Esophagus (tissue), 2 donors: ENCODE results near the gene MCAT. TPM values are rescaled to one million over a fixed set of nuclear protein-coding genes. Genes with fewer than 3 reads are reported as not detected.

Experiments
- H3K27ac ChIP-seq, 2 donors: one replicate each; pipeline ENCODE4 v1.5.1; 2013; ENCODE audit warnings: low read depth in 2 of 2, mild to moderate bottlenecking in 2 of 2, inconsistent platforms in 1 of 2, low read length in 1 of 2, moderate library complexity in 1 of 2
- H3K27me3 ChIP-seq, 2 donors: one replicate each; pipeline ENCODE4 v1.6.1; 2013; ENCODE audit warnings: low read length in 2 of 2, control low read depth in 1 of 2, mild to moderate bottlenecking in 1 of 2; ENCODE audit not compliant: insufficient read depth in 2 of 2, control insufficient read depth in 1 of 2
- H3K36me3 ChIP-seq, 2 donors: one replicate each; pipeline ENCODE4 v1.6.1; 2013; ENCODE audit warnings: low read length in 1 of 2; ENCODE audit not compliant: control insufficient read depth in 2 of 2, insufficient read depth in 2 of 2
- H3K4me1 ChIP-seq, 2 donors: one replicate each; pipeline ENCODE4 v1.6.1; 2013; ENCODE audit warnings: low read length in 1 of 2; ENCODE audit not compliant: control insufficient read depth in 2 of 2, insufficient read depth in 2 of 2
- H3K4me3 ChIP-seq, 2 donors: one replicate each; pipeline ENCODE4 v1.5.1; 2013; ENCODE audit warnings: low read length in 2 of 2, mild to moderate bottlenecking in 2 of 2, low read depth in 1 of 2, moderate library complexity in 1 of 2
- H3K9me3 ChIP-seq, 2 donors: one replicate each; pipeline ENCODE4 v1.6.1; 2013; ENCODE audit warnings: mild to moderate bottlenecking in 2 of 2, low read depth in 1 of 2, low read length in 1 of 2, moderate library complexity in 1 of 2; ENCODE audit not compliant: control insufficient read depth in 2 of 2, insufficient read depth in 1 of 2
- WGBS, 2 donors: extraction: QIAGEN DNeasy Blood & Tissue Kit; methylation state at CpG; one replicate each; pipeline ENCODE4 v1.1.7; 2013; 5-methylcytosine and 5-hydroxymethylcytosine counted together
- polyA plus RNA-seq, 2 donors: library from polyadenylated mRNA; stranded (reverse); fragments of 200-250 nt; gene quantifications; one replicate each; pipeline ENCODE4 v1.2.3, GENCODE V29; 2013
- donor health status: healthy with polysubstance abuse.
- donor health status: Bipolar disorder and iron deficiency.

Gene MCAT
- polyA plus RNA-seq, 2 donors: 10.2 to 16.6 TPM

GRCh38 chr22:43129426-43130425 lies 13.5 kb downstream of the MCAT start:
- Histone ChIP-seq H3K4me1 (peaks cover 2 to 14% of the 10 kb centered on the region in 2 donors), H3K36me3 (peaks cover 7 to 33% of the 10 kb centered on the region in 2 donors), H3K27me3 (no peaks in the 10 kb centered on the region), H3K27ac (no peak overlapping the region), H3K4me3 (no peak overlapping the region), H3K9me3 (no peaks in the 10 kb centered on the region)
- WGBS, 2 donors: 61 to 63% methylated on average over 16 of the region's 16 CpGs

DNA sequence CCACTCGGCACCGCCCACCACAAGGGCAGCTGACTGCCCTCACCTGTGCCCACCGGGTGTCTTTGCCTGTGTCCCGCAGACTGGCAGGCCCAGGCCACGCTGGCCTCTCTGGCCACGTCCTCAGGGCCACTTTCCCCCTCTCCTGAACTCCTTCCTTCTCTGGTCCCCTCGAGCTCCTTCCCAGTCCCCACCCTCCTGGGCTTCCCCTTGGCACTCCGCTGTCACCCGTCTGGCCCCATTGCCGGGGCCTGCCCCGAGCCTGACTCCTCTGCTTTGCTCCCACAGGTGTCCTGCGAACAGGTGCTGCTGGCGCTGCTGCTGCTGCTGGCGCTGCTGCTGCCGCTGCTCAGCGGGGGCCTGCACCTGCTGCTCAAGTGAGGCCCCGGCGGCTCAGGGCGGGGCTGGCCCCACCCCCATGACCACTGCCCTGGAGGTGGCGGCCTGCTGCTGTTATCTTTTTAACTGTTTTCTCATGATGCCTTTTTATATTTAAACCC lies 14.2 kb downstream of the MCAT start:
- Histone ChIP-seq H3K27ac (no peak overlapping the region), H3K9me3 (no peaks in the 10 kb centered on the region), H3K4me1 (peaks cover 2 to 14% of the 10 kb centered on the region in 2 donors), H3K36me3 (peaks cover 7 to 30% of the 10 kb centered on the region in 2 donors), H3K4me3 (no peak overlapping the region), H3K27me3 (no peaks in the 10 kb centered on the region)
- 38 to 48% methylated on average over 20 of the region's 20 CpGs for WGBS, 2 donors

GRCh38 chr22:43128116-43128515 lies 15.1 kb downstream of the MCAT start:
- peaks cover 2 to 25% of the 10 kb centered on the region in 2 donors for H3K36me3 ChIP-seq
- no peaks in the 10 kb centered on the region for H3K27me3 ChIP-seq
- peaks cover 2 to 14% of the 10 kb centered on the region in 2 donors for H3K4me1 ChIP-seq
- 46 to 60% methylated on average over 13 of the region's 13 CpGs for WGBS, 2 donors
- no peaks in the 10 kb centered on the region for H3K9me3 ChIP-seq
- peak overlapping the region; percentile 57 to 88 for H3K27ac ChIP-seq
- H3K4me3 ChIP-seq: no peak overlapping the region

DNA sequence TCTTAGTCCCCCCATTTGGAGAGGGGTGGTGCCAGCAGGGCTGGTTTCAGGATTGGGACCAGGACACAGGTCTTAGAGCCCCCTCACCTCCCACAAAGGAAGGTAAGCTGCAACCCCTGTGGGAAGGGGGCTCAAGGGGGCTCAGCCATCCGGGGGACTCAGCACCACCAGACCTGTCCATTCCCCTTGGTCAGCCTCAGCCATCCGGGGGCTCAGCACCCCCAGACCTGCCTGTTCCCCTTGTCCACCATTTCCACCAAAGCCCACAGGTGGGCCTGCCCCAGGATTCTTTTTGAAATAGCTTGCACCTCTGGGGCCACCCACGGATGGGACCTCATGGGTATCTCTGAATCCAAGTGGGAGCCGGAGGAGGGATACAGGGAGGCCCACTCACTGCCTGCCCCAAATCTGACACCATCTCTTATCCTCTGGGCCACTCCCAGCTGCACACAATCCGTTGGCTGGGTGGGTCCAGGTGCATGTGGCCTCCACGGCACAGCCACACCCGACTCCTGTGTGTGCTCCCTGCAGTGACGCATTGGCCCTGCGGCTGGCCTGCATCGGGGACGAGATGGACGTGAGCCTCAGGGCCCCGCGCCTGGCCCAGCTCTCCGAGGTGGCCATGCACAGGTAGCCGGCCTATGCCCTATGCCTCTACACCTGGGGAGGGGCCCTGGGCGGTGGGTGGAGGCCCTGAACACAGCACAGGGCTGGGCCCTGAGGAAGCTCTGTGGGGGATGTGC lies 15.9 kb downstream of the MCAT start:
- Histone ChIP-seq H3K9me3 (no peaks in the 10 kb centered on the region), H3K27me3 (no peaks in the 10 kb centered on the region), H3K27ac (peak overlapping the region; percentile 87 to 88), H3K4me1 (peaks cover 2 to 17% of the 10 kb centered on the region in 2 donors), H3K36me3 (peaks cover 0 to 19% of the 10 kb centered on the region in 2 donors), H3K4me3 (no peak overlapping the region)
- WGBS, 2 donors: 59 to 65% methylated on average over 17 of the region's 17 CpGs

DNA sequence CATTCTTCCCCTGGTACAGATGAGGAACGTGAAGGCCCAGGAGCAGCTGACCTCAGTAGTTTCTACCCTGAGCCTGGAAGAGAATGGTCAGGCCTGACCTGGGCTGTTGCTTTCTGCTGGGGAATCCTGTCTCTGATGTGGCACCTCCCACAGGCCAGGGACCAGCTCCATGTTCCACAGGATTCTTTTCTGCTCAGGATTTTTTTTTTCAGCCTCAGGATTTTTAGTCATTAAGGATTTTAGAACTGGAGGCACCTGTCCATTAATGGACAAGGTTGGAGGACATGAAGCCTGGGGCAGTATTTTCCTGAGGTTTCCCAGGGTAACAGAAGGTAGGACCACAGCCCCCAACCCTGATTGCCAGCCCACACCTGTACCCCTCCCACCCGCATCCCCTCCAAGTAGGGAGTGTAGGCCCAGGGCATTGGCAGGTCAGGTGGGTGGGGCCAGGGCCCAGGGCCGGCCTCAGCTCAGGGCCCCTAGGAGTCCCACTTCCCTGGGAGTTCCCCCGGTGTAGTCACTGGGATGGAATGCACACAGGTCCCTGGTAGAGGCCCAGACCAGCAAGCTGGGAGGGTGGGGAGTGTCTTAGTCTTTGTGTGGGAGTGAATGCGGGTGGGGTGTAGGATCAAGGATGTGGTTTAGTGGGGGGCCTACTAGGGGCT lies 16.6 kb downstream of the MCAT start:
- Histone ChIP-seq H3K4me1 (peaks cover 2 to 15% of the 10 kb centered on the region in 2 donors), H3K4me3 (no peak overlapping the region), H3K36me3 (peaks cover 0 to 13% of the 10 kb centered on the region in 2 donors), H3K9me3 (no peaks in the 10 kb centered on the region), H3K27me3 (no peaks in the 10 kb centered on the region), H3K27ac (peak overlapping the region; percentile 87 to 88)
- WGBS, 2 donors: 45 to 51% methylated on average over 5 of the region's 5 CpGs

DNA sequence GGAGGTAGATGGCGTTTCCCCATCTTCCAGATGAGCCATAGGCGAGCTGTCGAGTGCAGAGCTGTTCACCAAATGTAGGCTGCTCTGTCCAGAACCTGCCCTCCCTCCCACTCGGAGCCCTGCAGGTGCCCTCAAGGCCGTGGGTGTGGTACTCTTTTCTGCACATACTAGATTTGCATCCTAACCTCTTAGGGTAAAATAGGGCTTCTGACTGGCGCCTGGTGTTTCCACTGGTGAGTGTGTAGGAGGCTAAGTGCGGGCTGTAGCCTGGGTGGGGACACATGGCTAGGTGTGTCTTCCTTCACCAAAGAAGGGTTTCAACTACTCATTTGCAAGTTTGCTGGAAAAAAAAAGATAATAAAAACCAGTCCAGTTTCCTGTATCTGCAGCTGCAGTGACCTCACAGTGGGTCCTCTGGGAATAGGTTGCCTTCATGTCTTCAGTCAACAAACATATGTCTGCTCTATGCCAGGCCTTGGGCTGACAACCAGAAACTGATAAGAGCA lies 24.2 kb downstream of the MCAT start:
- H3K27ac ChIP-seq: peak overlapping the region; percentile 61 to 84
- H3K9me3 ChIP-seq: no peaks in the 10 kb centered on the region
- 51 to 53% methylated on average over 7 of the region's 7 CpGs for WGBS, 2 donors
- no peaks in the 10 kb centered on the region for H3K27me3 ChIP-seq
- no peak overlapping the region for H3K4me3 ChIP-seq
- peaks cover 0 to 4% of the 10 kb centered on the region in 2 donors for H3K36me3 ChIP-seq
- peaks cover 0 to 18% of the 10 kb centered on the region in 2 donors for H3K4me1 ChIP-seq

DNA sequence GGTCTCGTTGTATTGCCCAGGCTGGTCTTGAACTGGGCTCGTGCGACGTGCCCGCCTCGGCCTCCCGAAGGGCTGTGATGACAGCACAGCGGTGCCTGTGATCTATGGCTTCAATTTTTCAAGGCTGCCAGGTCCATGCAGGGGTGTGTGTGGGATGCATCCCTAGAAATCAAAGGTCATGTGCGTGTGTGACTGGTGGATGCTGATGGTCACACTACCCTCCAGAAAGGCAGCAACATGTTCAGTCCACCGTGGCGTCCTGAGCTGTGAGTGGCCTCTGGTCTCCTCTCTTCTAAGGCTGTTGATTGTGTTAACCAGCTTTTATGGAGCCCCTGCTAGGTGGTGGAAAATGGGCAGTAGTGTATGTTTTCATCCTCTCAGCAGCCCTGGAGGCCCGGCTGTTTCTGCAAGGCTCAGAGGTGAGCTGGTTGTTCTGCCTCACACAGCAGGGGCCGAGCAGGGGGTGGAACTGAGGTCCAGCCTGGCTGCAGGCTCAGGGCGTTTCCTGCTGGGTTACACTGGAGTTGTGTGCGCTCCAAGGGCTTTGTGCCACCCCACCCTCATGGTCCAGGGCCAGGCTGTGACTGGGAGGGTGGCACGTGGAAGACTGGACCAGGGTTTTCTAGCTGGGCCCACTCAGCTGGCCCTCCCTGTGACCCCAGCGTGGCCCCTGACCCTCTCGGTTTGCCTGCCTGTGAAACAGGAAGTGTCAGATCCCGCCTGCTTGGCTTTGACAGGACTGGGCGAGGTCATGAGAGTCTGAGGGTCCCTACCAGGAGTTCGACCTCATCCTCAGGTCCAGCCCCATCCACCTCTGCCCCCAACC lies 25.0 kb downstream of the MCAT start:
- WGBS, 2 donors: 66 to 74% methylated on average over 21 of the region's 21 CpGs
- Histone ChIP-seq H3K9me3 (no peaks in the 10 kb centered on the region), H3K27me3 (no peaks in the 10 kb centered on the region), H3K36me3 (peaks cover 0 to 4% of the 10 kb centered on the region in 2 donors), H3K4me1 (peaks cover 0 to 21% of the 10 kb centered on the region in 2 donors), H3K4me3 (no peak overlapping the region), H3K27ac (peak overlapping the region; percentile 61 to 84)

GRCh38 chr22:43116932-43117331 lies 26.3 kb downstream of the MCAT start:
- H3K4me1 ChIP-seq: peaks cover 0 to 18% of the 10 kb centered on the region in 2 donors
- peaks cover 0 to 4% of the 10 kb centered on the region in 2 donors for H3K36me3 ChIP-seq
- no peaks in the 10 kb centered on the region for H3K9me3 ChIP-seq
- no peak overlapping the region for H3K4me3 ChIP-seq
- no peak overlapping the region for H3K27ac ChIP-seq
- 92 to 93% methylated on average over 7 of the region's 7 CpGs for WGBS, 2 donors
- no peaks in the 10 kb centered on the region for H3K27me3 ChIP-seq
